Posterior vena cava (tissue), 2 donors: ENCODE results near the gene SCN9A. TPM values are rescaled to one million over a fixed set of nuclear protein-coding genes. Genes with fewer than 3 reads are reported as not detected.
"Not testable (repeated sequence)": the region's sequence is repeated elsewhere in the genome, so short reads cannot be mapped to it uniquely, and the experiment has no call there.

Experiments used
- DNase-seq: peaks from one replicate; pipeline ENCODE4 v3.0.0-alpha.2; 2020; ENCODE audit warnings: low spot score
- intact Hi-C, 2 donors: fragments of 100-400 bp; cut with DNase I; formaldehyde crosslinking; loops; one replicate each; pipeline versions ENCODE4 v1.14.1 to v1.14.2; 2022 to 2023
- total RNA-seq, 2 donors: library from RNA; stranded (reverse); fragmentation: NEBNext Ultra II Directional; extraction: Animal tissue kit (Norgen Biotek cat#: 25700); gene quantifications; one replicate each; pipeline ENCODE4 v1.2.1, GENCODE V29; 2021
- donor health status: DM: yes; HTN: yes; CAD: no.
- donor health status: DM: yes; HTN: yes; CAD: no.

Gene SCN9A
- total RNA-seq, 2 donors from 2014 or later = 2.5 to 5.7 TPM

DNA sequence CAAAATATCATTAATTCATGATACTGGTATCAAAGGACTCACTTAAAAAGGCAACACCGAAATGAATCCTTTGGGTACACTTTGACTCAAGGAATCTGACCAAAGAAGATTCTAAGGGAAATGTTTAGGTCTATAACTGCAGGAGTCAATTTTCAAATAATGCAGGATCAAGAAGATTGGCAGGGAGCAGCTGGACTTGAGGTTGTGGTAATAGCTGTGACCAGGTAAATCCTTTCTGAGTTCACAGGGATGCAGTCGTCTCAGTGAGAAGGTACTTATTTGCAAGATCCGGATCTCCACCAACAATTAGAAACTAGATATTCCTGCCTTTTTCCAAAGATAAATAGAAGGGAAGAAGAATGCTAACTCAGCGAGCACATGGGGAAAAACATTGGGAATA, 96.9 kb downstream of the SCN9A start:
- intact Hi-C loops = no loop called here
- DNase-seq = no peak

DNA sequence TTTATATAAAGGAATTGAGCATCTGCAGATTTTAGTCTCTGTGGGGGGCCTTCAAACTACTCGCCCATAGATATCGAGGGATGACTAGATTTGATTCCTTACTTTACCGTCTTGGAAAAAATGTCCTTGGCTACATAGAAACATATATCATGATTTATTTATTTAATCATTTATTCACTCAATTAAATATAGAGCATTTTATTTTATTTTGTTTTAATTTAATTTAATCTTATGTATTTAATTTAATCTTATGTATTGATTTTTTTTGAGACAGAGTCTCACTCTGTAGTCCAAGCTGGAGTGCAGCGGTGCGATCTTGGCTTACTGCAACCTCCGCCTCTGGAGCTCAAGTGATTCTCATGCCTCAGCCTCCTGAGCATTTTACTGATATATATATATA, 105.4 kb downstream of the SCN9A start:
- intact Hi-C loops = no loop called here

GRCh38 chr2:166269322-166269721, 106.4 kb downstream of the SCN9A start:
- no peak for DNase-seq
- intact Hi-C loops = no loop called here

More for the DNA sequence above, 105.4 kb downstream of the SCN9A start:
- no peak for DNase-seq

DNA sequence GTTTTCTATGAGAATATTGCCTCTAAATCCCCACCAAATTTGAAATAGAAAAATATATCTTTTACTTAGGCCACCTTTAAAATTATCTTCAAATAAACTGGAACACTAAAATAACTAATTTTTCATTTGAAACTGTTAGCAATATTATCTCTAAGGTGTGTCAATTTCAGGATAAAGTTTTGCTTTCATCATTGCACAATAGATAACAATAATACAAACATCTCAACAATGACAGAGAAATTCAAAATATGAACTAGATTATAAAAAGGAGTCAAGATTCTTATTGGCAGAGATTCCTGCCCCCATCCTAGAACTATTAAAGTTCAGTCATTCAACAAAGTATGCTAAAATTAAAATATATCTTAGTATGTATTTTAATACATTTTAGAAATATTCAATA, 117.9 kb downstream of the SCN9A start:
- DNase-seq = no peak
- intact Hi-C loops = no loop called here

DNA sequence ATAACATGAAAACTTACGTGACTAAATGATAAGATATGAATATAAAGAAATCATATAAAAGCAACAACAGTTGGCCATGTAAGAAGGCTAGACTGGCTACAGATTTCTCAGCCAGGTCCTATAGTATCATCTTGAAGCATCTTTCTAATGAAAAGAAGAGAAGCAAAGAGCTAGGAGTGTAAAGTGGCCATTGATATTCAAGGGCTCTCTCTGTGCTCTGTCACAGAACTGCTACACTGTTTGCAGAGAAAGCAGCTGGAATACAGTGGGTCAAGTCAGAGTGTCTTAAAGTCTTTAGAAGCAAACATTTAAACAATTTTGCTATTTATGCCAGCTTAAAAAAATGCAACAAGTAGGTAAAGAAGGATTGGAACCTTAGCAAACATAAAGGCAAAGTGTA, 118.8 kb downstream of the SCN9A start:
- intact Hi-C loops = no loop called here
- no peak for DNase-seq

DNA sequence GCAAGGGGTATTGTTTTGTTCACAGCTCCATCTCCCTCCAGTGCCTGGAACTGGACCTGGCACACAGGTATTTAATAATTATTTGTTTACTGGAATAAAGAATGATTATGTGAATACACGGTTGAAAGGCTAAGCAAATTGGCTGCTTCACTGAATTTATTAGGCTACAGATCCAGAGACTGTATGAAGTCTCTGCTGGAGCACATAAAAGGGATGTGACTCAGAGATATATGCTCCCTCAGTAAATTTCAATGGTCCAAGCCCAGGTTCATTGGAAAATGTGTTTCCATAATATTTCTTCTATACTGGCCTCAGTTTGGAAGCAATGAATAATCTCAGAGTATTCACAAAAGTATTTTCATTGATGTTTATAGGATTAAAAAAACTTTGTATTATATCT, 126.4 kb downstream of the SCN9A start:
- intact Hi-C loops = no loop called here
- DNase-seq = no peak

- intact Hi-C loops = no loop called here
Observed at GRCh38 chr2:166246901-166247300, 128.8 kb downstream of the SCN9A start.

GRCh38 chr2:166242309-166242708, 133.4 kb downstream of the SCN9A start:
- intact Hi-C loops = no loop called here
- no peak for DNase-seq

More at GRCh38 chr2:166246901-166247300, 128.8 kb downstream of the SCN9A start:
- DNase-seq = no peak

- intact Hi-C loops = no loop called here
- no peak for DNase-seq
Observed at GRCh38 chr2:166240387-166241313, 135.1 kb downstream of the SCN9A start.

GRCh38 chr2:166239548-166239947, 136.2 kb downstream of the SCN9A start:
- intact Hi-C loops = no loop called here
- no peak for DNase-seq

- intact Hi-C loops = no loop called here
Observed at GRCh38 chr2:166238176-166238575, 137.6 kb downstream of the SCN9A start.

DNA sequence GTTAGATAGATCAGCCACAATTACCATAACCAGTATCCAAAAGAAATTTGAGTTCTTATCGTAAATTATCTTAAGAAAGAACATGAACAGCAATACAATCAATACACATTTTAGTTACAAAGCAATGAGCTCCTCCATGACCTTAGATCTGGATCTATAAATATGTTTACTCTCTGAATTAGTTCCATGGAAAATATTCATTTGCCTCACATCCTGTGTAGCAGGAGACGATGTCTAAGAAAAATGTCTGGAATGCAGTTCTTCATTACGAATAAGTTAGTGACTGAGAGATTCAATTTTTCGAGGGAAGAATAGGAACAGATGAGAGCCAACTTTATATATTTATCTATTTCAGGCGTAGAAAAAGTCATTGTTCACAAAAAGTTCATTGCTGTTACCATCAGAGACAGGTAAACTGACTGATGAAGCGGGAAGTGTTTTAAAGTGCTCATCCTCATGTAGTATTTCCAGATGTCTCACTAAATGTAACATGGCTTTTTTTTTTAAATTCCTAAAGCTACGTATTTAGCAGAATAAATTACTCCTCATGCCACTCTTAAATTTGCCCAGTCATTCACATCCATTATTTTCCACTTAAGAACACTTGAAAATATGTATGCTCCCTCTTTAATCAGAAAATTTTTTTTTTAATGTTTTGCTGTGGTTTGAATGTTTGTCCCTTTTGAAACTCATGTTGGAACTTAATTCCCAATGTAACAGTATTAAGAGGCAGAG, 141.5 kb downstream of the SCN9A start:
- intact Hi-C loops = no loop called here
- DNase-seq = no peak

More at GRCh38 chr2:166238176-166238575, 137.6 kb downstream of the SCN9A start:
- DNase-seq = no peak

- intact Hi-C loops = no loop called here
- DNase-seq = no peak
Observed at GRCh38 chr2:166233244-166233643, 142.5 kb downstream of the SCN9A start.

- intact Hi-C loops = no loop called here
- no peak for DNase-seq
Observed at GRCh38 chr2:166230724-166231070, 145.0 kb downstream of the SCN9A start.

DNA sequence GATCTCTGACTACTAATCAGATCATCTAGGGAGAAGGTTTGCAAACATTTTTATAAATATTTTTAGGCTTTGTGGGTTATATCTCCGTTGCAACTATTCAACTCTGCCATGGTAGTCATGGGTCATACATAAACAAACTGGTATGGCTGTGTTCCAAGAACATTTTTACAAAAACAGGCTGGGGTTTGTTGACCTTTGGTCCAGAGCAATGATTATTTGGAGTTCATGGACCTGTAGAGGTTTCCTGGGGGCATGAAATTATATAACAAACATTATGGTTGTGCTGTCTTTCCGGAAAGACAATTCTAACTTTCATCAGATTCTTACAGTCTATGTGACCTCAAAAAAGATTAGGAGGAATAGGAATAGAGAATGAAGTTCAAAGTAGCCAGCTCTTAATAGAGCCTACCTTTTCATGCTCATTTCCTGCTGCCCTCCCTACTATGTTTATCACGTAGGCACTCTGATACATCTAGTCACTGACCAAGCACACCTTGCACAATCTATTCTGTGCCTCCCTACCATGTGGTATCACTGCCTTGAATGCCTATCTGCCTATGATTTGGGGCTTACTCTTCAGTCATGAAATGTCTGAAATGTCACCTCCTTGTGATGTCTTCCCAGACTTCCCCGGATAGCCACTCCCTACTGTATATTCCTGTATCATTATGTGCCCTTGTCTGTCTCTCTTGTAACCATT, 145.6 kb downstream of the SCN9A start:
- no peak for DNase-seq
- intact Hi-C loops = no loop called here

DNA sequence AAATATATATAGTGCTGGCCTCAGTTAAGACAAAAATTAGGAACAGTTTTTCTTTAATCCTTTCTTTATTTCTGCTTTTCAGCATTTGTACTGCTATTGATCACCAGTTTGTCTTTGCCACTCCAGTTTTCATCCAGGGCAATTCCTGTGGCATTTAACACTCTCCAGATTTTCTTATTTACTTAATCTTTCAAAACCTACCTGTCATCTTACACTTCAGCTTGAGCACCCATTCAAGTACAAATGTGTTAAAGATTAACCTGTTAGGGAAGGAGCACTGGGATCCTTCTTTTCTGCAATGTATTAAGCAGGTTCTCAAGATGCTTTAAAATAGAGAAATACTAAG, 146.1 kb downstream of the SCN9A start:
- intact Hi-C loops = no loop called here
- DNase-seq = no peak

GRCh38 chr2:166224197-166224596, 151.5 kb downstream of the SCN9A start:
- intact Hi-C loops = no loop called here

DNA sequence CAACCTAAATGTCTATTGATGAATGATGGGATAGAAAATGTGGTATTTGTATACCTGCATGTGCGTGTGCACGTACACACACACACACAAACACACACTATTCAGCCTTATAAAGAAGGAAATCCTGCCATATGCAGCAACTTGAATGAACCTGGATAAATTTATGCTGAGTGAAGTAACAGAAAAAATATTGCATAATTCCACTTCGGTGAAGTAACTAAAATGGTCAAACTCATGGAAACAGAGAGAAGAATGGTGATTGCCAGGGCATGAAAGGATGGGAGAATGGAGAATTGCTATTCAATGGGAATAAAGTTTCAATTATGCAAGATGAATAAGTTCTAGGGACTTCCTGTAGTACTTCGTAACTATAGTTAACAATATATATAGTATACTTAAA, 152.4 kb downstream of the SCN9A start:
- DNase-seq = no peak
- intact Hi-C loops = no loop called here

More at GRCh38 chr2:166224197-166224596, 151.5 kb downstream of the SCN9A start:
- DNase-seq = no peak

- intact Hi-C loops = no loop called here
- no peak for DNase-seq
Observed at GRCh38 chr2:166211079-166211478, 164.7 kb downstream of the SCN9A start.

DNA sequence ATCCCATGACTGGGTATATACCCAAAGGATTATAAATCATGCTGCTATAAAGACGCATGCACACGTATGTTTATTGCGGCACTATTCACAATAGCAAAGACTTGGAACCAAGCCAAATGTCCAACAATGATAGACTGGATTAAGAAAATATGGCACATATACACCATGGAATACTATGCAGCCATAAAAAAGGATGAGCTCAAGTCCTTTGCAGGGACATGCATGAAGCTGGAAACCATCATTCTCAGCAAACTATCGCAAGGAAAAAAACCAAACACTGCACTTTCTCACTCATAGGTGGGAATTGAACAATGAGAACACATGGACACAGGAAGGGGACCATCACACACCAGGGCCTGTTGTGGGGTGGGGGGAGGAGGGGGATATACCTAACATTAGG, 165.8 kb downstream of the SCN9A start:
- DNase-seq, intact Hi-C loops: not testable (repeated sequence)
